ENCODE results near the gene NRBP1. TPM values are rescaled to one million over a fixed set of nuclear protein-coding genes. Genes with fewer than 3 reads are reported as not detected.

The NRBP1 gene
- total and polyA plus RNA-seq, 10 donors = 41.8 to 82.0 (median 62.7) TPM

DNA sequence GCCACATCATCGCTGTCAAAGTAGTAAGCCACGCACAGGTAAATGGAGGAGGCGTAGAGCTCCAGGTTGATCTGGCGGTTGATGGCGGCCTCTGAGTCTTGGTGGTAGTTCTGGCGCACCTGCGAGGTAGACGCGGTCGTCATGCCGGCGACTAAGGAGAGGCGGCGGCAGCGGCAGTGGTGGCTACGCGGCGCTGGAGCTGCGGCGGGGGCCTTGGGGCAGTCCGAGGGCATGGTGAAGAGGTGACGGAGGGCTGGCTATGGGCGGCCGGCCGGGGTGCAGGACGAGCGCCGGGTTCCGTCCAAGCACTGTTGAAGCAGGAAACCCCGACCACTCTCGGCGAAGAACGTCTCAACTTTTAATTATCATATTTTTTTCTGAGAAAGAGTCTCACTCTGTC is 35.2 kb upstream of the NRBP1 start:
- Histone ChIP-seq H3K27ac (no peak overlapping the region), H3K4me1 (peaks cover 0 to 11% (median 0%) of the 10 kb centered on the region in 6 donors), H3K27me3 (replicated peaks in 1 of 7) (no peaks in the 10 kb centered on the region), H3K36me3 (peaks cover 0 to 22% (median 5%) of the 10 kb centered on the region in 6 donors), H3K9me3 (no peaks in the 10 kb centered on the region), H3K4me3 (no peak overlapping the region)
- 96 to 98% (median 98%) methylated on average over 33 of the region's 33 CpGs for WGBS, 5 donors
- intact Hi-C loops (cut with DNase I; ENCODE audit: low total_unique reads) = no loop called here
- TF ChIP-seq POLR2AphosphoS5 (IDR thresholded peaks at IDR 0.05) (no peak), POLR2A (IDR thresholded peaks at IDR 0.05) (no peak)
- TF ChIP-seq, protein P1, sequence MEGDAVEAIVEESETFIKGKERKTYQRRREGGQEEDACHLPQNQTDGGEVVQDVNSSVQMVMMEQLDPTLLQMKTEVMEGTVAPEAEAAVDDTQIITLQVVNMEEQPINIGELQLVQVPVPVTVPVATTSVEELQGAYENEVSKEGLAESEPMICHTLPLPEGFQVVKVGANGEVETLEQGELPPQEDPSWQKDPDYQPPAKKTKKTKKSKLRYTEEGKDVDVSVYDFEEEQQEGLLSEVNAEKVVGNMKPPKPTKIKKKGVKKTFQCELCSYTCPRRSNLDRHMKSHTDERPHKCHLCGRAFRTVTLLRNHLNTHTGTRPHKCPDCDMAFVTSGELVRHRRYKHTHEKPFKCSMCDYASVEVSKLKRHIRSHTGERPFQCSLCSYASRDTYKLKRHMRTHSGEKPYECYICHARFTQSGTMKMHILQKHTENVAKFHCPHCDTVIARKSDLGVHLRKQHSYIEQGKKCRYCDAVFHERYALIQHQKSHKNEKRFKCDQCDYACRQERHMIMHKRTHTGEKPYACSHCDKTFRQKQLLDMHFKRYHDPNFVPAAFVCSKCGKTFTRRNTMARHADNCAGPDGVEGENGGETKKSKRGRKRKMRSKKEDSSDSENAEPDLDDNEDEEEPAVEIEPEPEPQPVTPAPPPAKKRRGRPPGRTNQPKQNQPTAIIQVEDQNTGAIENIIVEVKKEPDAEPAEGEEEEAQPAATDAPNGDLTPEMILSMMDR (IDR thresholded peaks at IDR 0.05 in 8 of 11, conservative IDR thresholded peaks at IDR 0.05 in 3 of 11) = no peak
- no peak for DNase-seq

DNA sequence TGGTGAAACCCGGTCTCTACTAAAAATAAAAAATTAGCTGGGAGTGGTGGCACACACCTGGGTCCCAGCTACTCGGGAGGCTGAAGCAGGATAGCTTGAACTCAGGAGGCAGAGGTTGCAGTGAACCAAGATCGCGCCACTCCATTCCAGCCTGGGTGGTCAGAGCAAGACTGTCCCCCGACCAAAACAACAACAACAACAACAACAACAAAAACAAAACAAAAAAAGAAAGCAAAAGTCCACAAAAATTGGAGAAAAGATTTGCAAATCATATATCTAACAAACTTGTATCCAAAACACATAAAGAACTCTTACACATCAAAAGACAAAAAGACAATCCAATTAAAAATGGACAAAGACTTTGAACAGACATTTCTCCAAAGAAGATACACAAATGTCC is 29.5 kb upstream of the NRBP1 start:
- H3K9me3 ChIP-seq = no peaks in the 10 kb centered on the region
- no peak overlapping the region for H3K27ac ChIP-seq
- peaks cover 0 to 36% (median 6%) of the 10 kb centered on the region in 6 donors for H3K4me1 ChIP-seq
- WGBS, 5 donors = 87 to 95% (median 92%) methylated on average over 5 of the region's 5 CpGs
- intact Hi-C loops (cut with DNase I; ENCODE audit: low total_unique reads) = no loop called here
- H3K4me3 ChIP-seq = no peak overlapping the region
- TF ChIP-seq, protein P1 (IDR thresholded peaks at IDR 0.05 in 8 of 11, conservative IDR thresholded peaks at IDR 0.05 in 3 of 11) = no peak
- TF ChIP-seq POLR2AphosphoS5 (IDR thresholded peaks at IDR 0.05) (no peak), POLR2A (IDR thresholded peaks at IDR 0.05) (no peak)
- H3K36me3 ChIP-seq = peaks cover 0 to 37% (median 0%) of the 10 kb centered on the region in 6 donors
- no peaks in the 10 kb centered on the region for H3K27me3 ChIP-seq (replicated peaks in 1 of 7)
- no peak for DNase-seq

DNA sequence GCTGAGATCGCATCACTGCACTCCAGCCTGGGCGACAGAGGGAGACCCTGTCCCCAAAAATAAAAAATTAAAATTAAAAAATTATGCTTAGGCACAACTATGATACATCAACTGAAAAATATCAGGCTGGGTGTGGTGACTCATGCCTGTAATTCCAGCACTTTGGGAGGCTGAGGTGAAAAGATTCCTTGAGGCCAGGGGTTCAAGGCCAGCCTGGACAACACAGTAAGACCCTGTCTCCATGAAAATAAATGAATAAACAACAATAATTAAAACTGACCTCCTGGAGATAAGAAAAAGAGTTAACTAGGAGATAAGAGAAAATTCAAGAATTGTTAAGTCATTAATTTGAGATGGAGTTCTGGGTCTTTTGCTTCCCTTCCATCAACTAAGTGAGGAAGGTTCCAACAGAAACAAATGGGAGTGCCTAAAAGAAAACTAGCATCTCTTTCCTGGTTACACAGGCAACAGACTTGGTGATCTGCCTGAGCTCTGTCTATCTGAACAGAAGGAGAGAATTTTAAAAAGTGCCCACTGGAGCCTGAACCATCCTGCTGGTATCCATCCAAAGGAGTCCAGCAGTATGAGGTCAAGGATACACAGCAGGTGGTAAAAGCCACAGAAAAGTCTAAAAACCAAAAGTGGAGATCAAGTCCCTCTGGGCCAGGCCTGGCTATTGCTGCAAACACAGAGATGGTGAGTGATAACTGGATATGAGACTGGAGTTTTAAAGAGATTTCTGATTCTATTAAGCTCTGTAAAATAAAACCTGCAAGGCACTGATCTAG is 27.9 kb upstream of the NRBP1 start:
- WGBS, 5 donors = 95 to 100% (median 98%) methylated on average over 2 of the region's 2 CpGs
- DNase-seq = no peak
- Histone ChIP-seq H3K9me3 (no peaks in the 10 kb centered on the region), H3K27me3 (replicated peaks in 1 of 7) (no peaks in the 10 kb centered on the region), H3K36me3 (peaks cover 0 to 50% (median 2%) of the 10 kb centered on the region in 6 donors), H3K27ac (no peak overlapping the region), H3K4me1 (peaks cover 0 to 49% (median 8%) of the 10 kb centered on the region in 6 donors), H3K4me3 (no peak overlapping the region)
- intact Hi-C loops (cut with DNase I; ENCODE audit: low total_unique reads) = no loop called here
- no peak for TF ChIP-seq POLR2A (IDR thresholded peaks at IDR 0.05)
- TF ChIP-seq POLR2AphosphoS5 (IDR thresholded peaks at IDR 0.05) = no peak
- TF ChIP-seq, protein P1 (IDR thresholded peaks at IDR 0.05 in 8 of 11, conservative IDR thresholded peaks at IDR 0.05 in 3 of 11) = no peak

DNA sequence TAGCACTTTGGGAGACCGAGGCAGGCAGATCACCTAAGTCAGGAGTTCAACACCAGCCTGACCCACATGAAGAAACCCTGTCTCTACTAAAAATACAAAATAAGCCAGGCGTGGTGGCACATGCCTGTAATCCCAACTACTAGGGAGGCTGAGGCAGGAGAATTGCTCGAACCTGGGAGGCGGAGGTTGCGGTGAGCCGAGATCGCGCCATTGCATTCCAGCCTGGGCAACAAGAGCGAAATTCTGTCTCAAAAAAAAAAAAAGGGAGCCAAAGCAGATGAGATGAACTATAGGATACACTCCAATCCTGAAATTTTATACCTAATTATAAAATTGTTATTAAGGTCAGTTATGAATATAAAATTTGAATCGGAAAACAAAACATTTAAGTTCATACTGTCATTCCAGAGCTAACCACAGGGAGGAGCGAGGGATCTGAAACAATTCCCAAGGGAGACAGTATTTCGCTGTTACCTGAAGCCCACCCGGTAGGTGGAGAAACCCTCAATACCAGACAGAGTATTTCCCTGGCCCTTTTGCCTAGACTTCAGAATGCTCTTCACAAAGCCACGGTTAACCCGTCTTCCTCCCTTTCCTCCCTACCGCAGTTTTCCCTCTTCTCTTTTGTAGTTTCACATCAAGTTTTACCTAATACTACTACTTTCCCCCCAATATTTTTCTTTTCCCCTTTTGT is 20.5 kb upstream of the NRBP1 start:
- intact Hi-C loops (cut with DNase I; ENCODE audit: low total_unique reads) = no loop called here
- Histone ChIP-seq H3K9me3 (no peaks in the 10 kb centered on the region), H3K4me1 (peaks cover 15 to 67% (median 45%) of the 10 kb centered on the region in 6 donors), H3K4me3 (peak overlapping the region in 7 of 8 donors; percentile 88 to 100 (median 99)), H3K27ac (peak overlapping the region in 3 of 8 donors; percentile 89 to 91 (median 89)), H3K36me3 (peaks cover 0 to 39% (median 2%) of the 10 kb centered on the region in 6 donors), H3K27me3 (replicated peaks in 1 of 7) (no peaks in the 10 kb centered on the region)
- DNase-seq = no peak
- no peak for TF ChIP-seq POLR2AphosphoS5 (IDR thresholded peaks at IDR 0.05)
- TF ChIP-seq POLR2A (IDR thresholded peaks at IDR 0.05) = no peak
- TF ChIP-seq, protein P1 (IDR thresholded peaks at IDR 0.05 in 8 of 11, conservative IDR thresholded peaks at IDR 0.05 in 3 of 11) = peak in 6 of 11 experiments; percentile 13 to 41 (median 36)
- WGBS, 5 donors = 49 to 60% (median 57%) methylated on average over 16 of the region's 16 CpGs

Data from spleen (tissue), 11 donors.